ENCODE results near the gene RPLP2.

Gene RPLP2

GRCh38 chr11:812390-812789, 2.6 kb downstream of the RPLP2 start:
- no peak for FAIRE-seq

GRCh38 chr11:813072-813455, 3.3 kb downstream of the RPLP2 start:
- TF ChIP-seq POLR2AphosphoS5 (IDR thresholded peaks at IDR 0.05; ENCODE audit: low read depth, low read length) = no peak
- TF ChIP-seq POLR2A (IDR thresholded peaks at IDR 0.05; ENCODE audit: low read depth, low read length) = no peak
- TF ChIP-seq TAF1 (IDR thresholded peaks at IDR 0.05; ENCODE audit: borderline replicate concordance, low read depth, low read length) = no peak
- DNase-seq (ENCODE audit: insufficient read length) (no peak), FAIRE-seq (no peak)

More at GRCh38 chr11:812390-812789, 2.6 kb downstream of the RPLP2 start:
- no peak for TF ChIP-seq TAF1 (IDR thresholded peaks at IDR 0.05; ENCODE audit: borderline replicate concordance, low read depth, low read length)
- no peak for TF ChIP-seq POLR2AphosphoS5 (IDR thresholded peaks at IDR 0.05; ENCODE audit: low read depth, low read length)
- no peak for TF ChIP-seq POLR2A (IDR thresholded peaks at IDR 0.05; ENCODE audit: low read depth, low read length)
- no peak for DNase-seq (ENCODE audit: insufficient read length)

- DNase-seq (ENCODE audit: insufficient read length) (no peak), FAIRE-seq (no peak)
- TF ChIP-seq POLR2A (IDR thresholded peaks at IDR 0.05; ENCODE audit: low read depth, low read length) = peak; percentile 87
- no peak for TF ChIP-seq TAF1 (IDR thresholded peaks at IDR 0.05; ENCODE audit: borderline replicate concordance, low read depth, low read length)
- peak; percentile 97 for TF ChIP-seq POLR2AphosphoS5 (IDR thresholded peaks at IDR 0.05; ENCODE audit: low read depth, low read length)
These were observed 3.8 kb downstream of the RPLP2 start for GRCh38 chr11:813456-814096.

- no peak; the same call in 1 of the 2 replicates for TF ChIP-seq POLR2AphosphoS5 (IDR thresholded peaks at IDR 0.05; ENCODE audit: low read depth, low read length)
- TF ChIP-seq TAF1 (IDR thresholded peaks at IDR 0.05; ENCODE audit: borderline replicate concordance, low read depth, low read length) = no peak
- TF ChIP-seq POLR2A (IDR thresholded peaks at IDR 0.05; ENCODE audit: low read depth, low read length) = no peak
- DNase-seq (ENCODE audit: insufficient read length) (no peak), FAIRE-seq (no peak)
These were observed 6.1 kb downstream of the RPLP2 start for GRCh38 chr11:815675-816432.

GRCh38 chr11:816433-816779, 6.6 kb downstream of the RPLP2 start:
- no peak for DNase-seq (ENCODE audit: insufficient read length)
- FAIRE-seq = no peak
- no peak for TF ChIP-seq TAF1 (IDR thresholded peaks at IDR 0.05; ENCODE audit: borderline replicate concordance, low read depth, low read length)
- TF ChIP-seq POLR2A (IDR thresholded peaks at IDR 0.05; ENCODE audit: low read depth, low read length) = no peak

- FAIRE-seq (peak; percentile 44), DNase-seq (ENCODE audit: insufficient read length) (no peak)
- TF ChIP-seq POLR2AphosphoS5 (IDR thresholded peaks at IDR 0.05; ENCODE audit: low read depth, low read length) (no peak), POLR2A (IDR thresholded peaks at IDR 0.05; ENCODE audit: low read depth, low read length) (no peak), TAF1 (IDR thresholded peaks at IDR 0.05; ENCODE audit: borderline replicate concordance, low read depth, low read length) (no peak)
These were observed 8.8 kb downstream of the RPLP2 start, which contains the start of gene PNPLA2 for GRCh38 chr11:818396-819128. TSS of gene PNPLA2 (plus strand) at chr11:818914. CDS start at chr11:819719, 805 bp downstream.

GRCh38 chr11:819129-819931, 9.6 kb downstream of the RPLP2 start:
- peak; percentile 98 for FAIRE-seq
- peak; percentile 96 for DNase-seq (ENCODE audit: insufficient read length)
- TF ChIP-seq POLR2A (IDR thresholded peaks at IDR 0.05; ENCODE audit: low read depth, low read length) (peak; percentile 91), TAF1 (IDR thresholded peaks at IDR 0.05; ENCODE audit: borderline replicate concordance, low read depth, low read length) (0 out of 2 replicates have a peak, but pooled peaks have one; percentile 59), POLR2AphosphoS5 (IDR thresholded peaks at IDR 0.05; ENCODE audit: low read depth, low read length) (peak; percentile 67)

- TF ChIP-seq POLR2AphosphoS5 (IDR thresholded peaks at IDR 0.05; ENCODE audit: low read depth, low read length) = no peak
- TF ChIP-seq POLR2A (IDR thresholded peaks at IDR 0.05; ENCODE audit: low read depth, low read length) = no peak
- no peak for TF ChIP-seq TAF1 (IDR thresholded peaks at IDR 0.05; ENCODE audit: borderline replicate concordance, low read depth, low read length)
- DNase-seq (ENCODE audit: insufficient read length) (peak; percentile 95), FAIRE-seq (no peak)
These were observed 10.3 kb downstream of the RPLP2 start for GRCh38 chr11:819943-820649.

- FAIRE-seq = no peak
- no peak for TF ChIP-seq TAF1 (IDR thresholded peaks at IDR 0.05; ENCODE audit: borderline replicate concordance, low read depth, low read length)
- no peak for DNase-seq (ENCODE audit: insufficient read length)
These were observed 11.1 kb downstream of the RPLP2 start for GRCh38 chr11:820655-821511.

Measured in GM12892 (cell line).